ENCODE data around the gene HUS1B. TPM values are rescaled to one million over a fixed set of nuclear protein-coding genes. Genes with fewer than 3 reads are reported as not detected.

The HUS1B gene
- total and polyA plus RNA-seq, 9 of the 15 experiments (the other 6 are each of a cell fraction or from before 2014, with no cell fraction given) = 0.16 to 1.4 (median 0.38) TPM; not detected in 1

DNA sequence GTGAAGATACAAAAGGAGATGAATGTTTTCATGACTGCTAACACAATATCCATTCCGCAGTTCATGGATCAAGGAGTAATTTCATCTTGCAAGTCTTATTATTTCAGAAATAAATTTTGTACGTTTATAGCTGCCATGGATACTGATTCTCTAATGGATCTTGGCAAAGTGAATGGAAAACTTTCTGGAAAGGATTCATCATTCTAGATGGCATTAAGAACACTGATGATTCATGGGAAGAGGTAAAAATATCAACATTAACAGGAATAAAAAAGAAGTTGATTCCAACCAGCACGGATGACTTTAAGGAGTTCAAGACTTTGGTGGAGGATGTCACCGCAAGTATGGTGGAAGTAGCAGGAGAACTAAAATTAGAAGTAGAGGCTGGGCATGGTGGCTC lies 2.8 kb downstream of the HUS1B start:
- Histone ChIP-seq H3K79me2 (ENCODE audit: control insufficient read depth, insufficient read depth, low read length) (peaks cover 14% of the 10 kb centered on the region), H3K4me2 (ENCODE audit: insufficient read depth, low read length) (no peak overlapping the region), H3K4me1 (replicated peaks in 1 of 2; ENCODE audit: control insufficient read depth in 2 of 2, insufficient read depth in 2 of 2, low read length in 2 of 2) (peaks cover 12 to 14% of the 10 kb centered on the region in 2 experiments; a peak in 4 of 5 replicates), H3K27me3 (ENCODE audit: control insufficient read depth in 2 of 2, insufficient read depth in 2 of 2, low read length in 2 of 2) (no peaks in the 10 kb centered on the region), H2AFZ (ENCODE audit: low read depth, low read length) (no peak overlapping the region), H3K27ac (ENCODE audit: extremely low read depth, low read depth, low read length) (no peak overlapping the region), H3K9me3 (replicated peaks; ENCODE audit: control insufficient read depth, insufficient read depth, low read depth, low read length) (no peaks in the 10 kb centered on the region), H3K4me3 (no peak overlapping the region), H3K9me1 (ENCODE audit: control insufficient read depth, insufficient read depth, low read length) (no peaks in the 10 kb centered on the region), H3K9ac (ENCODE audit: insufficient read depth in 1 of 2, low read depth in 2 of 2, low read length in 2 of 2) (no peak overlapping the region), H4K20me1 (replicated peaks; ENCODE audit: control insufficient read depth, insufficient read depth, low read length) (no peaks in the 10 kb centered on the region), H3K36me3 (ENCODE audit: control insufficient read depth, insufficient read depth, low read length) (peaks cover 6% of the 10 kb centered on the region; the same call in 1 of the 3 replicates)
- intact Hi-C loops (cut with micrococcal nuclease) = no loop called here
- no peak for ATAC-seq
- in situ Hi-C loops (cut with MboI) = no loop called here
- 86% methylated on average over 4 of the region's 4 CpGs for WGBS (ENCODE audit: insufficient coverage, low coverage, missing lambda C conversion rate)
- TF ChIP-seq KDM5B (IDR thresholded peaks at IDR 0.05; ENCODE audit: insufficient replicate concordance, low read depth, low read length) (no peak), SIN3A (IDR thresholded peaks at IDR 0.05; ENCODE audit: borderline replicate concordance in 2 of 2, control insufficient read depth in 1 of 2, low read depth in 2 of 2, low read length in 2 of 2) (no peak), DMBX1 (CRISPR knock-in tag; IDR thresholded peaks at IDR 0.05; ENCODE audit: borderline replicate concordance) (no peak), HLTF (IDR thresholded peaks at IDR 0.05) (no peak), U2AF2 (optimal IDR thresholded peaks at IDR 0.05; ENCODE audit: low read depth, low read length) (no peak), NRF1 (conservative IDR thresholded peaks at IDR 0.05 in 1 of 2, IDR thresholded peaks at IDR 0.05 in 1 of 2) (no peak), SREBF2 (CRISPR knock-in tag; IDR thresholded peaks at IDR 0.05) (no peak), FOXJ3 (CRISPR knock-in tag; IDR thresholded peaks at IDR 0.05) (no peak), NFIX (CRISPR knock-in tag; IDR thresholded peaks at IDR 0.05; ENCODE audit: low read depth) (no peak)
- BruUV-seq (replicated peaks) = no TSS peak
- FAIRE-seq = no peak
- CTCF ChIA-PET (ENCODE audit: low intra/inter-chr PET ratio) = no interaction called here
- POLR2A ChIA-PET = interaction anchor here (0.9 kb wide), 1 partner anchor 68 kb away, joined by 3 read pairs; no protein-coding TSS in a partner anchor
- no peak for DNase-seq (ENCODE audit: extremely low read depth in 1 of 4, low spot score in 3 of 4)
